SK-N-SH treated with all-trans-retinoic acid at 6 μM for 48 hours (cell line): Measurements from ENCODE around the gene HSD11B2.

ENCODE experiments used
- ATAC-seq: fragments of 200-7000 bp; cut with Tn5 transposase; 3 replicates; pipeline ENCODE4 v1.9.1; 2020; ENCODE audit warnings: mild to moderate bottlenecking, moderate library complexity
- ARNTL ChIP-seq: fragments of 450-650 bp; formaldehyde crosslinking; IDR thresholded peaks from 2 replicates; pipeline ENCODE4 v1.5.0; 2020; ENCODE audit warnings: low read depth, mild to moderate bottlenecking, moderate library complexity, borderline replicate concordance
- CREB5 ChIP-seq: fragments of 250-450 bp; sonication (Bioruptor Pico); IDR thresholded peaks from 2 replicates; pipeline ENCODE4 v1.5.1; 2020; ENCODE audit warnings: low read depth, mild to moderate bottlenecking, moderate library complexity
- CSDC2 ChIP-seq: fragments of 250-450 bp; sonication (Bioruptor Pico); IDR thresholded peaks from 2 replicates; pipeline ENCODE4 v1.5.0; 2020; ENCODE audit warnings: mild to moderate bottlenecking, moderate library complexity
- ESRRG ChIP-seq: fragments of 250-450 bp; sonication (Bioruptor Pico); IDR thresholded peaks from 2 replicates; pipeline ENCODE4 v1.6.1; 2021; ENCODE audit warnings: mild to moderate bottlenecking
- GLIS3 ChIP-seq: fragments of 250-450 bp; sonication (Bioruptor Pico); IDR thresholded peaks from 2 replicates; pipeline ENCODE4 v1.5.0; 2020; ENCODE audit warnings: mild to moderate bottlenecking, moderate library complexity
- OSR1 ChIP-seq: fragments of 250-450 bp; sonication (Bioruptor Pico); IDR thresholded peaks from 2 replicates; pipeline ENCODE4 v1.8.0; 2022; ENCODE audit warnings: moderate library complexity, mild to moderate bottlenecking, inconsistent platforms
- POU6F1 ChIP-seq: fragments of 250-450 bp; sonication (Bioruptor Pico); IDR thresholded peaks from 2 replicates; pipeline ENCODE4 v1.8.0; 2021; ENCODE audit warnings: low read depth, mild to moderate bottlenecking, moderate library complexity, borderline replicate concordance
- SNAI2 ChIP-seq: fragments of 250-450 bp; sonication (Bioruptor Pico); IDR thresholded peaks from 2 replicates; pipeline ENCODE4 v1.5.0; 2020; ENCODE audit warnings: mild to moderate bottlenecking, moderate library complexity
- TCF4 ChIP-seq: fragments of 250-450 bp; sonication (Bioruptor Pico); IDR thresholded peaks from 2 replicates; pipeline ENCODE4 v1.8.0; 2021; ENCODE audit warnings: mild to moderate bottlenecking, moderate library complexity, borderline replicate concordance
- TOX ChIP-seq: fragments of 250-450 bp; sonication (Bioruptor Pico); IDR thresholded peaks from 2 replicates; pipeline ENCODE4 v1.8.0; 2021; ENCODE audit warnings: mild to moderate bottlenecking, moderate library complexity, borderline replicate concordance
- ZC3H10 ChIP-seq: fragments of 250-450 bp; sonication (Bioruptor Pico); IDR thresholded peaks from 2 replicates; pipeline ENCODE4 v1.5.1; 2021; ENCODE audit warnings: mild to moderate bottlenecking, moderate library complexity
- ZFP3 ChIP-seq: fragments of 250-450 bp; sonication (Bioruptor Pico); IDR thresholded peaks from 2 replicates; pipeline ENCODE4 v1.5.0; 2020; ENCODE audit warnings: mild to moderate bottlenecking, moderate library complexity
- ZFP30 ChIP-seq: fragments of 450-650 bp; formaldehyde crosslinking; IDR thresholded peaks from 2 replicates; pipeline ENCODE4 v1.5.0; 2022; ENCODE audit warnings: mild to moderate bottlenecking, moderate library complexity
- ZNF565 ChIP-seq: fragments of 450-650 bp; formaldehyde crosslinking; conservative IDR thresholded peaks from 2 replicates; pipeline ENCODE4 v1.5.0; 2020; ENCODE audit warnings: low read depth, mild to moderate bottlenecking, moderate library complexity
- ZNF70 ChIP-seq: fragments of 450-650 bp; formaldehyde crosslinking; IDR thresholded peaks from 2 replicates; pipeline ENCODE4 v1.5.0; 2020; ENCODE audit warnings: mild to moderate bottlenecking, moderate library complexity
- TF ChIP-seq, protein P1 (sequence below): fragments of 250-450 bp; sonication (Bioruptor Pico); IDR thresholded peaks from 2 replicates; pipeline ENCODE4 v1.5.1; 2021; ENCODE audit warnings: mild to moderate bottlenecking, moderate library complexity
- TF ChIP-seq, protein P2 (sequence below): fragments of 250-450 bp; sonication (Bioruptor Pico); IDR thresholded peaks from 2 replicates; pipeline ENCODE4 v1.5.0; 2020; ENCODE audit warnings: mild to moderate bottlenecking, moderate library complexity
- TF ChIP-seq, protein P3 (sequence below): fragments of 250-450 bp; sonication (Bioruptor Pico); IDR thresholded peaks from 2 replicates; pipeline ENCODE4 v1.8.0; 2020; ENCODE audit warnings: mild to moderate bottlenecking, moderate library complexity, borderline replicate concordance

The HSD11B2 gene

DNA sequence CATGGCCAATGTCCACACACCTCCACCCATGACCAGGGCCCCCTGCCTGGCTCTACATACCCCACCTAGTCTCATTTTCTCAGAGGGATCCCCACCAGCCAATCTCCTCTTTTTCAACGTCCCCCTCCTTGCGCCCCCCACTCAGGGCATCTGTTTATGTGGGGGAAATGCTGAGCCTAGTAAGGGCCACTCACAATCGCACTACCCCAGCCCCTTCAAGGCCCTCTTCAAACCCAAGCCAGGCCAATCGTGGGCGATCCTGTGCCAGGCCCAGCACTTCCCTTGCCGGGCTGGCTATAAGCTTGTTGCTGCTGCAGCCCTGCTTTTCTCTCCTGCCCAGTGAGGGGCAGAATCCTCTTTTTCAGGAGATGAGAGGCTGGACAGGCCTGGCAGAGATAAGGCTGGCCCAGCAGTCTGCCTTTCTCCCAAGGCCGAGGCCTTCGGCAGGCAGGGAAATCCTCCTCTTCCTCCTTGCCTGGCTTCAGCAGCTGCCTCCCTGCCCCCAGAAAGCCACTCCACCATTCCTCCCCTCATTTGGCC is 16.1 kb downstream of the HSD11B2 start (continued):
- TF ChIP-seq, protein P1, sequence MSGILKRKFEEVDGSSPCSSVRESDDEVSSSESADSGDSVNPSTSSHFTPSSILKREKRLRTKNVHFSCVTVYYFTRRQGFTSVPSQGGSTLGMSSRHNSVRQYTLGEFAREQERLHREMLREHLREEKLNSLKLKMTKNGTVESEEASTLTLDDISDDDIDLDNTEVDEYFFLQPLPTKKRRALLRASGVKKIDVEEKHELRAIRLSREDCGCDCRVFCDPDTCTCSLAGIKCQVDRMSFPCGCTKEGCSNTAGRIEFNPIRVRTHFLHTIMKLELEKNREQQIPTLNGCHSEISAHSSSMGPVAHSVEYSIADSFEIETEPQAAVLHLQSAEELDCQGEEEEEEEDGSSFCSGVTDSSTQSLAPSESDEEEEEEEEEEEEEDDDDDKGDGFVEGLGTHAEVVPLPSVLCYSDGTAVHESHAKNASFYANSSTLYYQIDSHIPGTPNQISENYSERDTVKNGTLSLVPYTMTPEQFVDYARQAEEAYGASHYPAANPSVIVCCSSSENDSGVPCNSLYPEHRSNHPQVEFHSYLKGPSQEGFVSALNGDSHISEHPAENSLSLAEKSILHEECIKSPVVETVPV (CRISPR knock-in tag), result no peak

- ATAC-seq, result peak; percentile 41; the same call in 1 of the 3 replicates
- TF ChIP-seq GLIS3 (CRISPR knock-in tag), result no peak
- TF ChIP-seq, protein P2, sequence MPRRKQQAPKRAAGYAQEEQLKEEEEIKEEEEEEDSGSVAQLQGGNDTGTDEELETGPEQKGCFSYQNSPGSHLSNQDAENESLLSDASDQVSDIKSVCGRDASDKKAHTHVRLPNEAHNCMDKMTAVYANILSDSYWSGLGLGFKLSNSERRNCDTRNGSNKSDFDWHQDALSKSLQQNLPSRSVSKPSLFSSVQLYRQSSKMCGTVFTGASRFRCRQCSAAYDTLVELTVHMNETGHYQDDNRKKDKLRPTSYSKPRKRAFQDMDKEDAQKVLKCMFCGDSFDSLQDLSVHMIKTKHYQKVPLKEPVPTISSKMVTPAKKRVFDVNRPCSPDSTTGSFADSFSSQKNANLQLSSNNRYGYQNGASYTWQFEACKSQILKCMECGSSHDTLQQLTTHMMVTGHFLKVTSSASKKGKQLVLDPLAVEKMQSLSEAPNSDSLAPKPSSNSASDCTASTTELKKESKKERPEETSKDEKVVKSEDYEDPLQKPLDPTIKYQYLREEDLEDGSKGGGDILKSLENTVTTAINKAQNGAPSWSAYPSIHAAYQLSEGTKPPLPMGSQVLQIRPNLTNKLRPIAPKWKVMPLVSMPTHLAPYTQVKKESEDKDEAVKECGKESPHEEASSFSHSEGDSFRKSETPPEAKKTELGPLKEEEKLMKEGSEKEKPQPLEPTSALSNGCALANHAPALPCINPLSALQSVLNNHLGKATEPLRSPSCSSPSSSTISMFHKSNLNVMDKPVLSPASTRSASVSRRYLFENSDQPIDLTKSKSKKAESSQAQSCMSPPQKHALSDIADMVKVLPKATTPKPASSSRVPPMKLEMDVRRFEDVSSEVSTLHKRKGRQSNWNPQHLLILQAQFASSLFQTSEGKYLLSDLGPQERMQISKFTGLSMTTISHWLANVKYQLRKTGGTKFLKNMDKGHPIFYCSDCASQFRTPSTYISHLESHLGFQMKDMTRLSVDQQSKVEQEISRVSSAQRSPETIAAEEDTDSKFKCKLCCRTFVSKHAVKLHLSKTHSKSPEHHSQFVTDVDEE, result no peak
- no peak for TF ChIP-seq ARNTL (CRISPR knock-in tag)
- TF ChIP-seq CREB5, result no peak
- no peak for TF ChIP-seq ZC3H10 (CRISPR knock-in tag)
- no peak for TF ChIP-seq ZFP3
- no peak for TF ChIP-seq TOX (CRISPR knock-in tag)
These were observed 16.7 kb downstream of the HSD11B2 start for GRCh38 chr16:67447508-67448076.

DNA sequence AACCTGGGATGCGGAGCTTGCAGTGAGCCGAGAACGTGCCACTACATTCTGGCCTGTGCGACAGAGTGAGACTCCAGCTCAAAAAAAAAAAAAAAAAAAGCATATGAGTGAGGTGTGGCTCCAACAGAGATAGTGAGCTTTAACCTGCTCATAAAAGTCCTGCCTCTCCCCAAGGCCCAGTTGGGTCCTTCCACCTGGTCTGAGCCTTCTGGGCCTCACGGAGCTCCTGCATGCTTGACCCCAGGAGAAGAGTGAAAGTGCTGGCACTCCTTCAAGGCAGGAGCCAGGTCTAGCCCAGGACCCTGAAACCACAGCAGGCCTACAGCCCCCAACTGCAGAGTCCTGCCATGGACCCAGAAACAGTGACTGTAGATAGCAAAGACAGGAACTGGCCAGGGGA is 17.7 kb downstream of the HSD11B2 start:
- ATAC-seq, result no peak
- TF ChIP-seq ZNF565 (CRISPR knock-in tag) (no peak), TCF4 (no peak)
- TF ChIP-seq, all 23 proteins: peak for 0

- no peak for ATAC-seq
- TF ChIP-seq, protein P3, sequence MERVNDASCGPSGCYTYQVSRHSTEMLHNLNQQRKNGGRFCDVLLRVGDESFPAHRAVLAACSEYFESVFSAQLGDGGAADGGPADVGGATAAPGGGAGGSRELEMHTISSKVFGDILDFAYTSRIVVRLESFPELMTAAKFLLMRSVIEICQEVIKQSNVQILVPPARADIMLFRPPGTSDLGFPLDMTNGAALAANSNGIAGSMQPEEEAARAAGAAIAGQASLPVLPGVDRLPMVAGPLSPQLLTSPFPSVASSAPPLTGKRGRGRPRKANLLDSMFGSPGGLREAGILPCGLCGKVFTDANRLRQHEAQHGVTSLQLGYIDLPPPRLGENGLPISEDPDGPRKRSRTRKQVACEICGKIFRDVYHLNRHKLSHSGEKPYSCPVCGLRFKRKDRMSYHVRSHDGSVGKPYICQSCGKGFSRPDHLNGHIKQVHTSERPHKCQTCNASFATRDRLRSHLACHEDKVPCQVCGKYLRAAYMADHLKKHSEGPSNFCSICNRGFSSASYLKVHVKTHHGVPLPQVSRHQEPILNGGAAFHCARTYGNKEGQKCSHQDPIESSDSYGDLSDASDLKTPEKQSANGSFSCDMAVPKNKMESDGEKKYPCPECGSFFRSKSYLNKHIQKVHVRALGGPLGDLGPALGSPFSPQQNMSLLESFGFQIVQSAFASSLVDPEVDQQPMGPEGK (CRISPR knock-in tag), result no peak
- no peak for TF ChIP-seq CREB5
- TF ChIP-seq GLIS3 (CRISPR knock-in tag), result no peak
These were observed 18.4 kb downstream of the HSD11B2 start for GRCh38 chr16:67449336-67449735.

DNA sequence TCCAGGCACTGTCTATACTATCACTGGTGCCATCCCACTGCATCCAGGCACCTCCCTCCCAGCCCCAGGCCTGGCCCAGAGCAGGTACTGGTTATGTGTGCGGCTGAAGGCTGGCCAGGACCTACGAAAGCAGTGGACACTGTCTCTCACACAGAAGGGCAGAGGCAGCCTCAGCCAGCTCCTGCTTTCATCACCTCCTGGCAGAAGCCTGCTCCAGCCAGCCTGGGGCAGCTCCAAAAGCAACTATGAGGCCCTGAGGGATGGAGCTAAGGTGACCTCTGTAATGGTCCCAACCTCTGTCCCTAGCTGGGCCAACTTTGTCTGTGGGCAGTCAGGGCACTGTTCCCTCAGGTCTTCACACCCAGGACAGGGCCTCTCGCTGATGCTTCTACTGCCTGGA is 18.8 kb downstream of the HSD11B2 start:
- no peak for ATAC-seq
- no peak for TF ChIP-seq CSDC2 (CRISPR knock-in tag)
- no peak for TF ChIP-seq TOX (CRISPR knock-in tag)
- TF ChIP-seq, protein P2, result no peak
- TF ChIP-seq ZNF565 (CRISPR knock-in tag), result no peak
- no peak for TF ChIP-seq ZFP30 (CRISPR knock-in tag)
- TF ChIP-seq SNAI2, result no peak
- no peak for TF ChIP-seq GLIS3 (CRISPR knock-in tag)
- no peak for TF ChIP-seq CREB5
- no peak for TF ChIP-seq ZC3H10 (CRISPR knock-in tag)
- TF ChIP-seq ESRRG (CRISPR knock-in tag), result no peak
- TF ChIP-seq ZFP3, result no peak
- TF ChIP-seq ZNF70 (CRISPR knock-in tag), result no peak
- TF ChIP-seq OSR1 (CRISPR knock-in tag), result no peak
- TF ChIP-seq POU6F1, result no peak
